ENCODE measurements around the gene CTIF. TPM values are rescaled to one million over a fixed set of nuclear protein-coding genes. Genes with fewer than 3 reads are reported as not detected.
"Not testable (repeated sequence)": the region's sequence is repeated elsewhere in the genome, so short reads cannot be mapped to it uniquely, and the experiment has no call there.

Gene CTIF
- total RNA-seq, 2 donors from 2014 or later: 64.9 to 70.6 TPM

- DNase-seq (peak; percentile 13), ATAC-seq (no peak)
- intact Hi-C loops (cut with DNase I): no loop called here
Observed at GRCh38 chr18:48869591-48869990, 330.8 kb downstream of the CTIF start.

- intact Hi-C loops (cut with DNase I); ATAC-seq: not testable (repeated sequence)
- DNase-seq: peak; percentile 8
Observed at GRCh38 chr18:48870926-48871325, 332.1 kb downstream of the CTIF start.

- intact Hi-C loops (cut with DNase I): no loop called here
Observed at GRCh38 chr18:48871391-48872166, 332.7 kb downstream of the CTIF start.

GRCh38 chr18:48872234-48873145 lies 333.7 kb downstream of the CTIF start:
- DNase-seq (no peak), ATAC-seq (peak in 1 of 2 donors; percentile 13)
- intact Hi-C loops (cut with DNase I): no loop called here

More at GRCh38 chr18:48871391-48872166, 332.7 kb downstream of the CTIF start:
- ATAC-seq (no peak), DNase-seq (peak; percentile 17)

- intact Hi-C loops (cut with DNase I): no loop called here
- DNase-seq (peak; percentile 12), ATAC-seq (no peak)
Observed at GRCh38 chr18:48874233-48874632, 335.4 kb downstream of the CTIF start.

- ATAC-seq (no peak), DNase-seq (peak; percentile 21)
- intact Hi-C loops (cut with DNase I): no loop called here
Observed at GRCh38 chr18:48874701-48875162, 335.9 kb downstream of the CTIF start.

- no peak for ATAC-seq
- peak; percentile 12 for DNase-seq
- intact Hi-C loops (cut with DNase I): no loop called here
Observed at GRCh38 chr18:48875314-48875941, 336.6 kb downstream of the CTIF start.

GRCh38 chr18:48875942-48876511 lies 337.2 kb downstream of the CTIF start:
- DNase-seq: peak; percentile 18

GRCh38 chr18:48876590-48876989 lies 337.8 kb downstream of the CTIF start:
- no peak for ATAC-seq
- DNase-seq: peak; percentile 10
- intact Hi-C loops (cut with DNase I): no loop called here

More at GRCh38 chr18:48875942-48876511, 337.2 kb downstream of the CTIF start:
- intact Hi-C loops (cut with DNase I): no loop called here
- ATAC-seq: no peak

GRCh38 chr18:48877941-48878340 lies 339.1 kb downstream of the CTIF start:
- DNase-seq (peak; percentile 7), ATAC-seq (no peak)
- intact Hi-C loops (cut with DNase I): no loop called here

- DNase-seq: peak; percentile 28
- ATAC-seq: peak; percentile 27 to 33
- intact Hi-C loops (cut with DNase I): no loop called here
Observed at GRCh38 chr18:48878471-48878870, 339.6 kb downstream of the CTIF start.

- peak; percentile 9 for DNase-seq
- intact Hi-C loops (cut with DNase I): no loop called here
- ATAC-seq: no peak
Observed at GRCh38 chr18:48879008-48879431, 340.2 kb downstream of the CTIF start.

- no peak for ATAC-seq
- intact Hi-C loops (cut with DNase I): no loop called here
- DNase-seq: no peak
Observed at GRCh38 chr18:48880931-48881330, 342.1 kb downstream of the CTIF start.

- DNase-seq (peak; percentile 5), ATAC-seq (no peak)
- intact Hi-C loops (cut with DNase I): no loop called here
Observed at GRCh38 chr18:48882379-48882778, 343.5 kb downstream of the CTIF start.

GRCh38 chr18:48884306-48884705 lies 345.5 kb downstream of the CTIF start:
- intact Hi-C loops (cut with DNase I): no loop called here
- no peak for ATAC-seq
- DNase-seq: peak; percentile 10

GRCh38 chr18:48884771-48885170 lies 345.9 kb downstream of the CTIF start:
- intact Hi-C loops (cut with DNase I): no loop called here
- no peak for ATAC-seq
- peak; percentile 10 for DNase-seq

- no peak for ATAC-seq
- intact Hi-C loops (cut with DNase I): no loop called here
- DNase-seq: peak; percentile 13
Observed at GRCh38 chr18:48885266-48885923, 346.6 kb downstream of the CTIF start.

- intact Hi-C loops (cut with DNase I): no loop called here
- DNase-seq (peak; percentile 7), ATAC-seq (no peak)
Observed at GRCh38 chr18:48885924-48886400, 347.1 kb downstream of the CTIF start.
